Caco-2 (cell line): ENCODE data around the gene CAMTA2. TPM values are rescaled to one million over a fixed set of nuclear protein-coding genes. Genes with fewer than 3 reads are reported as not detected.

Experiments used
- BruUV-seq: library from RNA; stranded (reverse); fragments of 400-500 nt; replicated peaks from 2 replicates; lab custom pipeline; 2021; lab: Mats Ljungman, UMichigan
- CTCF ChIA-PET: fragments of 300-600 bp; sonication (Branson Sonifier 250); formaldehyde crosslinking; loops from one replicate; lab custom pipeline; 2022; ENCODE audit warnings: antibody characterized with exemption; lab: Charles Lee
- POLR2A ChIA-PET: fragments of 300-600 bp; sonication (Branson Sonifier 250); formaldehyde crosslinking; loops from one replicate; lab custom pipeline; 2022; ENCODE audit warnings: antibody characterized with exemption; lab: Charles Lee
- DNase-seq, 2 experiments: peaks; one replicate each; pipeline versions ENCODE4 v3.0.0 to v3.0.0-alpha.2; 2020 to 2022
- H3K27me3 ChIP-seq: replicated peaks from 2 replicates; pipeline ENCODE4 v1.6.0; 2011; ENCODE audit warnings: low read length; ENCODE audit not compliant: control insufficient read depth, insufficient read depth
- H3K36me3 ChIP-seq: 2 replicates; pipeline ENCODE4 v1.5.1; 2011; ENCODE audit warnings: low read length; ENCODE audit not compliant: control insufficient read depth, insufficient read depth
- H3K4me1 ChIP-seq: fragments of 250-450 bp; sonication (Bioruptor Pico); 2 replicates; pipeline ENCODE4 v1.5.1; 2020; ENCODE audit warnings: mild to moderate bottlenecking
- H3K4me3 ChIP-seq: 2 replicates; pipeline ENCODE4 v1.5.1; 2011; ENCODE audit warnings: low read depth, mild to moderate bottlenecking, control low read depth, low read length
- H3K9me3 ChIP-seq: fragments of 250-450 bp; sonication (Bioruptor Pico); 2 replicates; pipeline ENCODE4 v1.5.1; 2020; ENCODE audit warnings: mild to moderate bottlenecking, moderate library complexity
- H3K27ac Mint-ChIP-seq: one replicate; pipeline ENCODE4 v1.8.0; 2022; ENCODE audit warnings: mixed read lengths; ENCODE audit not compliant: unreplicated experiment
- H3K27me3 Mint-ChIP-seq: one replicate; pipeline ENCODE4 v1.8.0; 2022; ENCODE audit warnings: mixed read lengths; ENCODE audit not compliant: insufficient read depth, unreplicated experiment
- H3K36me3 Mint-ChIP-seq: one replicate; pipeline ENCODE4 v1.8.0; 2022; ENCODE audit warnings: mild to moderate bottlenecking, mixed read lengths; ENCODE audit not compliant: insufficient read depth, unreplicated experiment
- H3K4me1 Mint-ChIP-seq: one replicate; pipeline ENCODE4 v1.8.0; 2022; ENCODE audit warnings: low read depth, mixed read lengths; ENCODE audit not compliant: unreplicated experiment
- H3K4me3 Mint-ChIP-seq: one replicate; pipeline ENCODE4 v1.8.0; 2022; ENCODE audit warnings: mild to moderate bottlenecking, moderate library complexity, mixed read lengths; ENCODE audit not compliant: unreplicated experiment
- H3K9me3 Mint-ChIP-seq: one replicate; pipeline ENCODE4 v1.8.0; 2022; ENCODE audit warnings: mixed read lengths; ENCODE audit not compliant: unreplicated experiment
- intact Hi-C: fragments of 100-400 bp; cut with micrococcal nuclease; formaldehyde crosslinking; loops from one replicate; pipeline ENCODE4 v1.10.0; 2022; ENCODE audit not compliant: unreplicated experiment
- total RNA-seq: library from RNA; stranded (reverse); gene quantifications from 2 replicates; pipeline ENCODE4 v1.2.3, GENCODE V29; 2022
- TF ChIP-seq, protein P1 (sequence below), 2 experiments: fragments of 200-600 bp in 1 of 2; IDR thresholded peaks; 1 replicate in 1 of 2; 2 replicates in 1 of 2; pipeline versions ENCODE4 v1.5.1 to v1.8.0; 2011 to 2022; ENCODE audit warnings: antibody characterized with exemption in 1 of 2, control low read depth in 1 of 2, inconsistent platforms in 1 of 2, low read depth in 1 of 2, low read length in 1 of 2, mild to moderate bottlenecking in 1 of 2, moderate library complexity in 1 of 2; ENCODE audit not compliant: insufficient read depth in 1 of 2, severe bottlenecking in 1 of 2, unreplicated experiment in 1 of 2

Gene CAMTA2
- total RNA-seq, 1 experiment from 2014 or later: 18.8 TPM

DNA sequence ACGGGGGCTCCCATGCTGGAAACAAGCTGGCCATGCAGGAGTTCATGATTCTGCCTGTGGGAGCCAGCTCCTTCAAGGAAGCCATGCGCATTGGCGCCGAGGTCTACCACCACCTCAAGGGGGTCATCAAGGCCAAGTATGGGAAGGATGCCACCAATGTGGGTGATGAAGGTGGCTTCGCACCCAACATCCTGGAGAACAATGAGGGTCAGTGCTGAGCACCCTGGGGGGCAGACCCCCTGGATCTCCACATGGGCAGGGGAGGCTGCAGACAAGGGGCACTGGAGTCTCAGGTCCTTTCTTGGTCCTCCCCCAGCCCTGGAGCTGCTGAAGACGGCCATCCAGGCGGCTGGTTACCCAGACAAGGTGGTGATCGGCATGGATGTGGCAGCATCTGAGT lies 32.4 kb downstream of the CAMTA2 start:
- Histone ChIP-seq H3K27me3 (no peaks in the 10 kb centered on the region), H3K36me3 (no peaks in the 10 kb centered on the region), H3K9me3 (no peaks in the 10 kb centered on the region), H3K4me1 (peaks cover 8% of the 10 kb centered on the region), H3K4me3 (no peak overlapping the region)
- no peaks in the 10 kb centered on the region for H3K27me3 Mint-ChIP-seq
- CTCF ChIA-PET: no interaction called here
- peaks cover 11% of the 10 kb centered on the region for H3K4me1 Mint-ChIP-seq
- no peak overlapping the region for H3K4me3 Mint-ChIP-seq
- peaks cover 11% of the 10 kb centered on the region for H3K36me3 Mint-ChIP-seq
- H3K9me3 Mint-ChIP-seq: no peaks in the 10 kb centered on the region
- BruUV-seq: no TSS peak
- no peak overlapping the region for H3K27ac Mint-ChIP-seq
- POLR2A ChIA-PET: no interaction called here
- TF ChIP-seq, protein P1, sequence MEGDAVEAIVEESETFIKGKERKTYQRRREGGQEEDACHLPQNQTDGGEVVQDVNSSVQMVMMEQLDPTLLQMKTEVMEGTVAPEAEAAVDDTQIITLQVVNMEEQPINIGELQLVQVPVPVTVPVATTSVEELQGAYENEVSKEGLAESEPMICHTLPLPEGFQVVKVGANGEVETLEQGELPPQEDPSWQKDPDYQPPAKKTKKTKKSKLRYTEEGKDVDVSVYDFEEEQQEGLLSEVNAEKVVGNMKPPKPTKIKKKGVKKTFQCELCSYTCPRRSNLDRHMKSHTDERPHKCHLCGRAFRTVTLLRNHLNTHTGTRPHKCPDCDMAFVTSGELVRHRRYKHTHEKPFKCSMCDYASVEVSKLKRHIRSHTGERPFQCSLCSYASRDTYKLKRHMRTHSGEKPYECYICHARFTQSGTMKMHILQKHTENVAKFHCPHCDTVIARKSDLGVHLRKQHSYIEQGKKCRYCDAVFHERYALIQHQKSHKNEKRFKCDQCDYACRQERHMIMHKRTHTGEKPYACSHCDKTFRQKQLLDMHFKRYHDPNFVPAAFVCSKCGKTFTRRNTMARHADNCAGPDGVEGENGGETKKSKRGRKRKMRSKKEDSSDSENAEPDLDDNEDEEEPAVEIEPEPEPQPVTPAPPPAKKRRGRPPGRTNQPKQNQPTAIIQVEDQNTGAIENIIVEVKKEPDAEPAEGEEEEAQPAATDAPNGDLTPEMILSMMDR (IDR thresholded peaks at IDR 0.05; ENCODE audit: insufficient read depth in 1 of 2, low read depth in 1 of 2, low read length in 1 of 2, severe bottlenecking in 1 of 2, unreplicated experiment in 1 of 2): no peak
- DNase-seq: no peak
- intact Hi-C loops: no loop called here

- ChIA-PET CTCF (no interaction called here), POLR2A (interaction anchor here (3.0 kb wide), 1 partner anchor 14 kb away, joined by 13 read pairs; the partner anchor contains the start of genes RNF167 and SLC25A11)
- no peaks in the 10 kb centered on the region for H3K9me3 Mint-ChIP-seq
- Histone ChIP-seq H3K9me3 (no peaks in the 10 kb centered on the region), H3K27me3 (no peaks in the 10 kb centered on the region), H3K36me3 (no peaks in the 10 kb centered on the region), H3K4me1 (peaks cover 8% of the 10 kb centered on the region), H3K4me3 (no peak overlapping the region)
- TF ChIP-seq, protein P1 (IDR thresholded peaks at IDR 0.05; ENCODE audit: insufficient read depth in 1 of 2, low read depth in 1 of 2, low read length in 1 of 2, severe bottlenecking in 1 of 2, unreplicated experiment in 1 of 2): no peak
- DNase-seq: no peak
- intact Hi-C loops: no loop called here
- no peak overlapping the region for H3K4me3 Mint-ChIP-seq
- peaks cover 10% of the 10 kb centered on the region for H3K4me1 Mint-ChIP-seq
- H3K36me3 Mint-ChIP-seq: peaks cover 4% of the 10 kb centered on the region
- no peak overlapping the region for H3K27ac Mint-ChIP-seq
- BruUV-seq: no TSS peak
- no peaks in the 10 kb centered on the region for H3K27me3 Mint-ChIP-seq
Measured at GRCh38 chr17:4953451-4953961, 34.0 kb downstream of the CAMTA2 start.

DNA sequence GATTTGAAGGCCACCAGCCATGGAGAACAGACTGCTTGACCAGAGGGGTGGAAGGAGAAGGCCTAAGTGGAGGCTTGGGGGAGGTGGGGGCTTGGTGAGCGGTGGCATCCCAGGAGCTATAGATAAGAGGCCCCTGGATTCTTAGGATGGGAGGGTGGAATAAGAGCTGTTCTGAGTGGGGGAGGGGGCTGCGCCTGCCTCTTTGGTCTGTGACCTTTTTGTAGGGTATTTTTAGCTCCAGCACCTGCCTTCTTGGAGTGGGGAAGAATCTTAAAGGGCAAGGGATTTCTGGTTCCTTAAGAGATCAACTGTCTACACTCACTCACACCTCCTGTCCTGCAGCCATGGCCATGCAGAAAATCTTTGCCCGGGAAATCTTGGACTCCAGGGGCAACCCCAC lies 36.0 kb downstream of the CAMTA2 start:
- H3K27me3 Mint-ChIP-seq: no peaks in the 10 kb centered on the region
- intact Hi-C loops: no loop called here
- no peak for DNase-seq
- H3K36me3 Mint-ChIP-seq: peaks cover 13% of the 10 kb centered on the region
- ChIA-PET CTCF (interaction anchor here (1.4 kb wide), 1 partner anchor 16 kb away, joined by 5 read pairs; the partner anchor contains the start of gene SPAG7), POLR2A (interaction anchor here (1.0 to 3.0 kb wide), 2 partner anchors 12 to 16 kb away, joined by 4 to 13 read pairs; partner anchors contain the start of genes RNF167, SLC25A11 and SPAG7)
- H3K36me3 ChIP-seq: no peaks in the 10 kb centered on the region
- H3K4me3 ChIP-seq: no peak overlapping the region
- H3K4me3 Mint-ChIP-seq: peak overlapping the region; percentile 85
- H3K27me3 ChIP-seq: no peaks in the 10 kb centered on the region
- peak overlapping the region; percentile 88 for H3K27ac Mint-ChIP-seq
- no peaks in the 10 kb centered on the region for H3K9me3 Mint-ChIP-seq
- no peaks in the 10 kb centered on the region for H3K9me3 ChIP-seq
- peaks cover 10% of the 10 kb centered on the region for H3K4me1 Mint-ChIP-seq
- no TSS peak for BruUV-seq
- TF ChIP-seq, protein P1 (IDR thresholded peaks at IDR 0.05; ENCODE audit: insufficient read depth in 1 of 2, low read depth in 1 of 2, low read length in 1 of 2, severe bottlenecking in 1 of 2, unreplicated experiment in 1 of 2): no peak
- H3K4me1 ChIP-seq: peaks cover 12% of the 10 kb centered on the region
